Right lobe of liver (tissue), 4 donors: ENCODE data around the gene DLGAP4.

Source experiments
- POLR2A ChIP-seq: fragments of 450-650 bp; IDR thresholded peaks from one replicate; pipeline ENCODE4 v1.6.1; 2017; ENCODE audit warnings: antibody characterized with exemption, mild to moderate bottlenecking
- TF ChIP-seq, protein P1 (sequence below), 4 donors: fragments of 200-600 bp in 3 of 4; fragments of 450-650 bp in 1 of 4; IDR thresholded peaks; one replicate each; pipeline versions ENCODE4 v1.5.1 to v1.8.0; 2016 to 2022; ENCODE audit warnings: antibody characterized with exemption in 4 of 4, mild to moderate bottlenecking in 2 of 4
- donor health status: DM: no; HTN: no; CAD: no.
- donor health status: DM: no; HTN: no; CAD: no.
- donor health status: DM: no; HTN: yes; CAD: no.

DNA sequence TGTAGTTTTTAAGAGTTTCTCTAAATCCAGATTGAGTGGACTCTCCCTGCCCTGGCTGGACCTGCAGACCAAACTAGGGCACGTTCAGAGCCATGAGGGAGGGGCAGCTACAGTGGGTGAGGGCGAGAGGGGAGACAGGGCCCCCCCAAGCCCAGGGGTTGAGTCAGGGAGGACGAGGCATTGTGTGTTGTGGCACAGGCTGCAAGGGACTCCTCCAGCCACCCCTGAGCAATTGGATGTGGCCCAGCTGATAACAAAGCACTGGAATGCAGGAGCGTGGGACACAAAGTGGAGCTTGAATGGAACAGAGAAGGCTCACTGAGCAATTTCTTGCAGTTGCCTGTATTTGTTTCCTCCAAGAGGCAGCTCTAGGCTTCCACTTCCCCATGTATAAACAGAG lies 191.7 kb downstream of the DLGAP4 start:
- TF ChIP-seq, protein P1, sequence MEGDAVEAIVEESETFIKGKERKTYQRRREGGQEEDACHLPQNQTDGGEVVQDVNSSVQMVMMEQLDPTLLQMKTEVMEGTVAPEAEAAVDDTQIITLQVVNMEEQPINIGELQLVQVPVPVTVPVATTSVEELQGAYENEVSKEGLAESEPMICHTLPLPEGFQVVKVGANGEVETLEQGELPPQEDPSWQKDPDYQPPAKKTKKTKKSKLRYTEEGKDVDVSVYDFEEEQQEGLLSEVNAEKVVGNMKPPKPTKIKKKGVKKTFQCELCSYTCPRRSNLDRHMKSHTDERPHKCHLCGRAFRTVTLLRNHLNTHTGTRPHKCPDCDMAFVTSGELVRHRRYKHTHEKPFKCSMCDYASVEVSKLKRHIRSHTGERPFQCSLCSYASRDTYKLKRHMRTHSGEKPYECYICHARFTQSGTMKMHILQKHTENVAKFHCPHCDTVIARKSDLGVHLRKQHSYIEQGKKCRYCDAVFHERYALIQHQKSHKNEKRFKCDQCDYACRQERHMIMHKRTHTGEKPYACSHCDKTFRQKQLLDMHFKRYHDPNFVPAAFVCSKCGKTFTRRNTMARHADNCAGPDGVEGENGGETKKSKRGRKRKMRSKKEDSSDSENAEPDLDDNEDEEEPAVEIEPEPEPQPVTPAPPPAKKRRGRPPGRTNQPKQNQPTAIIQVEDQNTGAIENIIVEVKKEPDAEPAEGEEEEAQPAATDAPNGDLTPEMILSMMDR (IDR thresholded peaks at IDR 0.05) = no peak
- TF ChIP-seq POLR2A = no peak
